ENCODE measurements around the gene FFAR1. TPM values are rescaled to one million over a fixed set of nuclear protein-coding genes. Genes with fewer than 3 reads are reported as not detected.
"Not testable (repeated sequence)": the region's sequence is repeated elsewhere in the genome, so short reads cannot be mapped to it uniquely, and the experiment has no call there.

Gene FFAR1
- total RNA-seq, 1 donor from 2014 or later, result not detected

GRCh38 chr19:35375505-35376307, 28.0 kb downstream of the FFAR1 start:
- ATAC-seq (no peak), DNase-seq (ENCODE audit: missing footprints) (no peak)
- intact Hi-C loops (cut with DNase I), result no loop called here

GRCh38 chr19:35377656-35378055, 30.0 kb downstream of the FFAR1 start:
- intact Hi-C loops (cut with DNase I), result no loop called here
- DNase-seq (ENCODE audit: missing footprints), result no peak
- ATAC-seq, result peak; percentile 10

GRCh38 chr19:35378356-35378755, 30.7 kb downstream of the FFAR1 start:
- intact Hi-C loops (cut with DNase I), result no loop called here
- ATAC-seq (no peak), DNase-seq (ENCODE audit: missing footprints) (no peak)

- intact Hi-C loops (cut with DNase I), result not testable (repeated sequence)
Observed at GRCh38 chr19:35379545-35379944, 31.8 kb downstream of the FFAR1 start.

GRCh38 chr19:35379992-35380391, 32.3 kb downstream of the FFAR1 start:
- intact Hi-C loops (cut with DNase I), result no loop called here
- no peak for ATAC-seq
- no peak for DNase-seq (ENCODE audit: missing footprints)

More at GRCh38 chr19:35379545-35379944, 31.8 kb downstream of the FFAR1 start:
- ATAC-seq; DNase-seq (ENCODE audit: missing footprints): not testable (repeated sequence)

GRCh38 chr19:35380450-35381124, 32.9 kb downstream of the FFAR1 start:
- ATAC-seq (no peak), DNase-seq (ENCODE audit: missing footprints) (no peak)
- intact Hi-C loops (cut with DNase I), result no loop called here

GRCh38 chr19:35381318-35381717, 33.6 kb downstream of the FFAR1 start:
- intact Hi-C loops (cut with DNase I), result no loop called here
- no peak for DNase-seq (ENCODE audit: missing footprints)
- ATAC-seq, result no peak

GRCh38 chr19:35381926-35382325, 34.2 kb downstream of the FFAR1 start:
- DNase-seq (ENCODE audit: missing footprints) (no peak), ATAC-seq (no peak)
- intact Hi-C loops (cut with DNase I), result no loop called here

- intact Hi-C loops (cut with DNase I), result no loop called here
- no peak for DNase-seq (ENCODE audit: missing footprints)
- no peak for ATAC-seq
Observed at GRCh38 chr19:35383536-35383935, 35.8 kb downstream of the FFAR1 start.

- no peak for DNase-seq (ENCODE audit: missing footprints)
- intact Hi-C loops (cut with DNase I), result no loop called here
- ATAC-seq, result no peak
Observed at GRCh38 chr19:35388277-35389054, 40.8 kb downstream of the FFAR1 start.

- intact Hi-C loops (cut with DNase I), result no loop called here
- ATAC-seq (no peak), DNase-seq (ENCODE audit: missing footprints) (no peak)
Observed at GRCh38 chr19:35389192-35389861, 41.6 kb downstream of the FFAR1 start.

- DNase-seq (ENCODE audit: missing footprints), result no peak
- intact Hi-C loops (cut with DNase I), result no loop called here
- no peak for ATAC-seq
Observed at GRCh38 chr19:35392742-35393715, 45.3 kb downstream of the FFAR1 start.

GRCh38 chr19:35395382-35396199, 47.9 kb downstream of the FFAR1 start:
- DNase-seq (ENCODE audit: missing footprints), result no peak
- intact Hi-C loops (cut with DNase I), result no loop called here
- ATAC-seq, result peak; percentile 50

- no peak for DNase-seq (ENCODE audit: missing footprints)
- intact Hi-C loops (cut with DNase I), result no loop called here
- ATAC-seq, result no peak
Observed at GRCh38 chr19:35396240-35396885, 48.7 kb downstream of the FFAR1 start.

GRCh38 chr19:35397064-35397463, 49.4 kb downstream of the FFAR1 start:
- intact Hi-C loops (cut with DNase I), result no loop called here
- no peak for ATAC-seq
- DNase-seq (ENCODE audit: missing footprints), result no peak
